ENCODE measurements around the gene STUM. TPM values are rescaled to one million over a fixed set of nuclear protein-coding genes. Genes with fewer than 3 reads are reported as not detected.
A peak's percentile ranks its signal among the peaks of the same experiment; 100 is the strongest.

STUM gene
- total RNA-seq, 1 experiment from 2014 or later: 0.11 TPM

DNA sequence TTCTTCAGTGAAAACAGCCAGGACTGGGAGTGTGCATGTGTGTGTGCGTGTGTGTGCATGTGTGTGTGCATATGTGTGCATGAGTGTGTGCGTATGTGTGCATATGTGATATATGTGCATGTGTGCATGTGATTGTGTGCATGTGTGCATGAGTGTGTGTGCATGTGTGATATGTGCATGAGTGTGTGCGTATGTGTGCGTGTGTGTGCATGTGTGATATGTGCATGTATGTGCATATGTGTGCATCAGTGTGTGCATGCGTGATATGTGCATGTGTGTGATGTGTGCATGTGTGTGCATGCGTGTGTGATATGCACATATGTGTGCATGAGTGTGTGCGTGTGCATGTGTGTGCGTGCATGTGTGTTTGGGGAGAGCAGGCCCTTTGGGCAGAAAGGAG is 100.7 kb downstream of the STUM start:
- Histone ChIP-seq H3K4me2 (ENCODE audit: insufficient read depth, insufficient read length, low read length) (no peak overlapping the region), H2BK120ac (ENCODE audit: low read depth, low read length, poor library complexity, severe bottlenecking) (no peak overlapping the region), H3K23ac (ENCODE audit: insufficient read length, low read depth, low read length) (peak overlapping the region; percentile 2), H2BK15ac (ENCODE audit: low read depth, low read length) (no peak overlapping the region), H4K5ac (ENCODE audit: insufficient read length, low read depth, low read length) (peak overlapping the region; percentile 9), H3K27ac (ENCODE audit: insufficient read length, low read depth, low read length) (no peak overlapping the region), H2BK5ac (ENCODE audit: insufficient read length, low read length) (no peak overlapping the region), H3K79me2 (ENCODE audit: insufficient read depth, low read length) (no peaks in the 10 kb centered on the region), H2BK20ac (ENCODE audit: low read depth, low read length, poor library complexity, severe bottlenecking) (no peak overlapping the region), H3K56ac (ENCODE audit: insufficient read length, low read depth, low read length) (no peak overlapping the region), H3K9ac (ENCODE audit: extremely low read depth, insufficient read length, low read length) (no peak overlapping the region), H4K8ac (replicated peaks; ENCODE audit: insufficient read length, low read depth, low read length) (peak overlapping the region; percentile 4), H2AFZ (ENCODE audit: low read length) (no peak overlapping the region), H3K4me1 (ENCODE audit: insufficient read depth, low read length) (peaks cover 6% of the 10 kb centered on the region; the same call in 1 of the 2 replicates), H3K27me3 (ENCODE audit: insufficient read depth, low read length) (no peaks in the 10 kb centered on the region), H2AK5ac (ENCODE audit: insufficient read length, low read length) (no peak overlapping the region), H3K79me1 (ENCODE audit: insufficient read depth, low read depth, low read length, poor library complexity, severe bottlenecking) (no peaks in the 10 kb centered on the region), H3T11ph (ENCODE audit: low read length) (no peak overlapping the region), H3K4ac (ENCODE audit: low read depth, low read length) (no peak overlapping the region), H3K23me2 (ENCODE audit: insufficient read length, low read depth, low read length, poor library complexity, severe bottlenecking) (no peaks in the 10 kb centered on the region), H3K14ac (ENCODE audit: insufficient read depth, low read length) (no peak overlapping the region), H4K91ac (ENCODE audit: insufficient read length, low read depth, low read length) (no peak overlapping the region), H4K20me1 (ENCODE audit: control insufficient read depth, insufficient read depth, insufficient read length) (no peaks in the 10 kb centered on the region), H3K18ac (ENCODE audit: insufficient read length, low read depth, low read length) (no peak overlapping the region), H2BK12ac (ENCODE audit: insufficient read length, low read depth, low read length) (no peak overlapping the region), H3K9me3 (ENCODE audit: control insufficient read depth, low read depth, low read length) (no peaks in the 10 kb centered on the region)
- DNase-seq: no peak
- WGBS (ENCODE audit: extremely low coverage, insufficient read length, low lambda C conversion rate): no CpG with 5 or more reads among the region's 8 CpGs
- H3K9me3 Mint-ChIP-seq: peaks cover 0 to 3% of the 10 kb centered on the region in 2 experiments; a peak in 1 of 5 replicates
- H3K4me3 Mint-ChIP-seq: no peak overlapping the region; a peak in 1 of 5 replicates
- H3K27ac Mint-ChIP-seq: peak overlapping the region in 1 of 3 experiments; percentile 40; a peak in 2 of 7 replicates
- peaks cover 25 to 39% of the 10 kb centered on the region in 2 experiments for H3K4me1 Mint-ChIP-seq
- no peaks in the 10 kb centered on the region for H3K36me3 Mint-ChIP-seq (ENCODE audit: insufficient read depth in 1 of 3, low read depth in 3 of 3)
- TF ChIP-seq, protein P1, sequence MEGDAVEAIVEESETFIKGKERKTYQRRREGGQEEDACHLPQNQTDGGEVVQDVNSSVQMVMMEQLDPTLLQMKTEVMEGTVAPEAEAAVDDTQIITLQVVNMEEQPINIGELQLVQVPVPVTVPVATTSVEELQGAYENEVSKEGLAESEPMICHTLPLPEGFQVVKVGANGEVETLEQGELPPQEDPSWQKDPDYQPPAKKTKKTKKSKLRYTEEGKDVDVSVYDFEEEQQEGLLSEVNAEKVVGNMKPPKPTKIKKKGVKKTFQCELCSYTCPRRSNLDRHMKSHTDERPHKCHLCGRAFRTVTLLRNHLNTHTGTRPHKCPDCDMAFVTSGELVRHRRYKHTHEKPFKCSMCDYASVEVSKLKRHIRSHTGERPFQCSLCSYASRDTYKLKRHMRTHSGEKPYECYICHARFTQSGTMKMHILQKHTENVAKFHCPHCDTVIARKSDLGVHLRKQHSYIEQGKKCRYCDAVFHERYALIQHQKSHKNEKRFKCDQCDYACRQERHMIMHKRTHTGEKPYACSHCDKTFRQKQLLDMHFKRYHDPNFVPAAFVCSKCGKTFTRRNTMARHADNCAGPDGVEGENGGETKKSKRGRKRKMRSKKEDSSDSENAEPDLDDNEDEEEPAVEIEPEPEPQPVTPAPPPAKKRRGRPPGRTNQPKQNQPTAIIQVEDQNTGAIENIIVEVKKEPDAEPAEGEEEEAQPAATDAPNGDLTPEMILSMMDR (conservative IDR thresholded peaks at IDR 0.05): no peak
- H3K27me3 Mint-ChIP-seq (ENCODE audit: low read depth): no peaks in the 10 kb centered on the region; the same call in none of the 2 replicates

Data from H9 (cell line).